NCI-H69 (cell line): Measurements from ENCODE around the gene MBNL3.

Experiments
- DNase-seq: peaks from one replicate; lab custom pipeline; 2025; lab: John Stamatoyannopoulos, UW

The MBNL3 gene

DNA sequence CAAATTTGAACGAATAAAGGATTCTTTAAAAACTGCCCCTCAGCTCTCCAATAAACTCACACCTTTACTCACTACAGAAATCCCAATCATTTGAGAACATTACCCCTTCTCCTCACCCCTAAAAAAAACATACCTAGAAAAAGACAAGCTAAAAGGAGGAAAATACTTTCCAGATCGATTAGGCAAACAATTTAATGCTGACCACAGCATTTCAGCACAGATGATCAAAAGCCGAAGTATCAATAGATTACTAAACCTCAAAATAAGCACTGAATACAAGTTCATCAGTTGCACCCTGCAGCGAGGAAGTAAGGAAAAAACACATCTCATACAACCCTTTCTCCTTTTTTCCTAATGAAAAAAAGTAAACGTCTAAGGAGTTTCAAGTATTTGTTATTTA, 65.5 kb downstream of the MBNL3 start:
- DNase-seq, result no peak

DNA sequence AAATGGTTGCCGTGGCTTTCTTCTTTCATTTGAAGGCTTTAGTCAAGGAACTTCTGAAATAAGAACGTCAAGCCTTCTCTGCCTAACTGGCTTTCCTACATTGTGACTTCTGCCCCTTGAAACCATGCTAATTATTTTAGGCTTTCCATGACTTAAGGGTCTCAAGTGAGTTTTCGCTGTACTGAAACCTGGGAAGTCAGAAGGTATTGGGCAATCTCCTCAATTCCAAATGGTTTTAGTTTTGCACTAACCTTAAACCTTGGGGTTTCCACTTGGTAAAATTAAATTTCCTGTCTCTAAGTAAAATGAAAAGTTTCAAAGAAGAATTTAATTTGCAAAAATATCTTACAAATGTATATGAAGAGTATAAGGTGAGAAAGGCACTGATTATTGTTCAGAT, 73.8 kb downstream of the MBNL3 start:
- DNase-seq, result no peak

DNA sequence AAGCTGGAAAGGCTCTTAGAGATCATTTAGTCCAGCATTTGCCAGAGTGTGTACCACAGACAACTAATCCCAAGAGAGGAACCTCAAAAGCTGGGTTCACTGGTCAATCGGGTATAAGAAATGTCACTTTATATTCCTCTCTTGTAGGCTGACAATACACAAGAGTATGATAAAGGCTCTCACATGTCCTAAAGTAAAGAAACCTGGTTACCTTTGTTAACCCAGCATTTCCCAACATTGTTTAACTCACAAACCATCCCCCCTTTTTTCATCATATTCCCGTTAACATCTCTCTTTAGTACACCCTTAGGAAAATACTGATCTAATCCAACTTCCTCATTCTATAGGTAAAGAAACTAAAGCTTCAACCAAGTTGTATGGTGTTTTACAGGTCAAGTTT, 74.4 kb downstream of the MBNL3 start:
- no peak for DNase-seq

DNA sequence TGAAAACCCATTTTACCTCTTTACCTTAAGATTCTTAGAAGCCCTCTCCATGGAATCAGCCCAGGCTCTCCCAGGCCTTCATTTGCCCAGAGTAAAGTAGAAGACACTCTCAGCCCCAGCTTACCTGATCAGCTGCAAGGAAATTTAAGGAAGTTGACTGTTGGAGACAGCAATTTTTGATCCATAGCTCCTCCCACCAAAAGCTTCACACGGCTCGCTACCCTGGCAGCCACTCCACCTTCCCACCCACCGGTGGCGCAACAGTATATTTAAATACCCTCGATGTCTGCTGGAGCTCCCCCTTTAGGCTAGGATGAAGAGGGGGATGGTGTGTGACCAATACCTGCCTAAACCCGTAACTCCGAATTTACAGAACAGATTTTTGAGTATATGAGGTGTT, 75.4 kb downstream of the MBNL3 start:
- no peak for DNase-seq

DNA sequence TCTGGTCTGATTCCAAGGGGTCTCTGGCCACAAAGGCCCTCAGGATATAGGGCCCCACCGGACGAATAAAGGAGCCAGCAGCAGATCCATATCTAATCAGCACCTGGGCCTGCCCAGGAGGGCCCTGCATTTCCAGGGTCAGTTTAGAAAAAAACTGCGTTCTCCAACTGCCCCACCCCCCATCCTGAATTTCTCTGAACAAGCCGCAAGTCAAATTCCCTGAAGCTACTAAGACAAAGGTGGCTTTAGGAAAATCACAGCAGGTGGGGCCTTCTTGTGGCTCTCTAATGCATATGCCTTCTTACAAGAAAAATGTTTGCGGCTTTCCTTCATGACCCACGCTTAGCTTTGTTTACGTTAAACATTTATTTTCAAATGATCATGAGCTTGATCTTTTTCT, 76.6 kb downstream of the MBNL3 start:
- DNase-seq, result no peak

DNA sequence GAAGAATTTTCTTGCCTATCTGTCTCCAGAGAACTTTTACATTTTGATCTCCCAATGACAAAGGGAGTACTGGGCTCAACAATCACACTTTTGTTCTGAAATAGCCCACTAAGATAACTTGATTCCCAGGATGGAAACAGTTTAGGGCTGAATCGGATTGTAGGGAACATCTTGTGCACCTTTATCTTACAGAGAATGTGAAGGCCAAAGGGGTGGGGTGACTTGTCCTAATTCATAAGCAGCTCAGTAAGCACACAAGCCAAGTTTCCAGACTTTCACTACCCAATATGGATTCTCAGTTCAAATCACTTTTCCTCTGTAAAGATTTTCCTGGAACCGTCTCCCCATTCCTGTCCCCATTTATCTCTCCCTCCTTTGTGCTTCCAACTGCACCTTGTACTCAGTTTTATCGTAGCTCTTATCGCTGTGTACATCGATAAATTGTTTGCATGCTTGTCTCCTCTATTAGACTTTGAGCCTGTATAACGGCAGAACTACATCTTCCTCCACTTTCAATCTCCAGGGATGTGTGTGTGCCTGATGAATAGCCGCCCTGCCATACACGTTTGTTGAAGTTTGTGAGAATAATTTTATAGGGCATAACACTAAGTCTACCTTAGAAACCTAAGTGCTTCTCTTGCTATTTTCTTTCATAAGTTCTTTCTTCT, 77.4 kb downstream of the MBNL3 start:
- no peak for DNase-seq

DNA sequence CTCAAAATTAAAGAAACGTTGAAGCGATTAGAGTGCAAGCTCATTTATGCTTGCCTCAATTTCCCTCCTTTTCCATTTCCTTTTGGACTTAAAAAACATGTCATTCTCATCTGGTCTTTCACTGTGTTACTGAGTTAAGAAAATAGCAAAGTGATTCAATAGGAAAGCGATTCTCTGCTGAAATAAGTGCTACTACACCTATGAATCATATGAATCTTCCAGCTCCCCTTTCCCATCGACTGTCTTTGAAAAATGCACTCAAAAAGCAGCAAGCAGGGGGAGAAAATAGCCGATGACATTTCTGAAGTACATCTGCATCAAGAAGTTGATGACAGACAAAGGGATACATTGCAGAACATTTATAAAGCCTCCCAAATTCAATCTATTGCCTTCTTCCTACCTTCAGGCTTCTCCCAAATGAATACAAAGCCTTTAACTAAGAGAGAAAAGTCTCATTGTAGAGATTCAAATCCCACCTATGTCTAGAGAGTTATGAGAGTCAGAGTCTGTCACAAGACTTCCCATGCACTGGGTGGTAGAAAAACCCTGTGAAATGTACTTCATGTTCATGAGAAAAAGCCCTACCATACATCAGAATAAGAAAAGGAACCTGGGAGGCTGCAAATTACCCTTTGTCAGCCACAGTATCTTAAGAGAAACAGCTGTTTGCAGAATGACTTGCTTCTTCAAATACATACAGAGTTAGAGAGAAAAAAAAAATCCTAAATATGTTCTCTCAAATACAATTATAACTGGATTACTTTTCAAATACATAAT, 78.9 kb downstream of the MBNL3 start:
- DNase-seq, result no peak

DNA sequence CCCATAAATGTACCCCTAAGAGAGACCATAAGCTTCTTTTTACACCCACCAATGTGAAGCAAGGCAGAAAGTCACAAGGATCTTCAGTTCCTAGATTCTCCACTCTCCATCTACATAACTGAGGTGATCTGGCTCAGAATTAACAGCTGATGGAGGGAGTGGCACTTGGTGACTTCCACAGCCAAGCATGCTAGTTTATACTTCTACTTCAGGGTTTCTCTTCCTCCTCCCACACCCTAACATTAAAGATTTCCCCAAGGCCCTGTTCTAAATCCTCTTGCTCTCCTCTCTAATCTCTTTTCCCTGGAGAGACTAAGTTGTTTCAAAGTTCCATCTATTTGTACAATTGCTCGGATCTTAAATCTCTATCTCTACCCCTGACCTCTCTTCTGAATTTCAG, 81.1 kb downstream of the MBNL3 start:
- DNase-seq, result no peak

DNA sequence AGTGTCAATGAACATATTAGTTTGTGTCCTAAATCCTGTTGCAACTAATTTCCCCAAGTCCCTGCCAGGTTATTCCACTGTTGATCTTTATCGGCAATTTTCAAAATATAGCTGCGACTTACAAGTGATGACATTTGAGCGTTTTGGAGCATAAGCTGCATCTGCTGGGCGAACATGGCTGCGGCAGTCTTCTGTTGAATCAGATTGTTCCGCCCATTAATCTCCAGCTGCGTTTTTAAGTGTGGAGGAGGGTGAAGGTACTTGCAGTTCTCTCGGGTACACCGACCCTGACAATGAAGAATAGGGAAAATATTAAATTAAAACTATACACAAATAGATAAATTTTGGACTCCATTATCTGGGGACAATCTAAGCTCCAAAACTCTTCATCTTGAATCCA, 82.7 kb downstream of the MBNL3 start:
- no peak for DNase-seq

DNA sequence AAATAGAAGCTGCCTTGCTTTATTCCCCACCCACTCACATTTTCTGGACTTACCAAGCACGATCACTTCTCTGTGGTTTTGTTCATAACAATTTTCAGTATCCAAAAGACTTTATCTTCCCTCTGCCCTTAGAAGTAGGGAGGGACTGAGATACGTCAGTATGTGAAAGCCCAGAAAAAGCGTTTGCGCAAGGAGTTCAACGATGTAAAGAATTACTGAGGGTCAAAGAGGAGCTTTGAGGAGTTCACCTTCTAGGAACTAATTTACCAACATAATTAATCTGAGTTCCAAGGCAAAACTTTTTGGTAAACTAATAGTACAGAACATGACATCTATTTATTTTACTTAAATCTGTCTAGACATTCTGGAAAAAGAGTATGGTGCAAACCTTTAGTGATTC, 84.6 kb downstream of the MBNL3 start:
- DNase-seq, result no peak

DNA sequence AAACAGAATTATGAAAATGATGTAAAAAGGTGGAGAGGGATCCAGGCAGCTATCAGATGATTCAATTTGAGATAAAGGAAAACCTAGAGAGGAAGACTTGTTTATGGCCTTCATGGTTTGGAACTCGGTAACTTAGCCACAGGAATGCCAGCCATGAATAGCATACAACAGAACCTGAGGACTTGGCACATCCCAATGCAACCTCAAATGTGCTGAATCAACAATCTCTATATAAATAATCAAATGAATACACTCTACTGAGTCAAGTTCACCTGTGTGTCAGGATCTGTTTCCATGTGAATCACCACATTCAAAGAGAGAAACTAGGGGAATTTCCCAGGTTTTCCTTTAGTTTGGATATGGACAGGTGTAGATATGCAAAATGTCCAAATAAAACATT, 86.9 kb downstream of the MBNL3 start:
- no peak for DNase-seq

DNA sequence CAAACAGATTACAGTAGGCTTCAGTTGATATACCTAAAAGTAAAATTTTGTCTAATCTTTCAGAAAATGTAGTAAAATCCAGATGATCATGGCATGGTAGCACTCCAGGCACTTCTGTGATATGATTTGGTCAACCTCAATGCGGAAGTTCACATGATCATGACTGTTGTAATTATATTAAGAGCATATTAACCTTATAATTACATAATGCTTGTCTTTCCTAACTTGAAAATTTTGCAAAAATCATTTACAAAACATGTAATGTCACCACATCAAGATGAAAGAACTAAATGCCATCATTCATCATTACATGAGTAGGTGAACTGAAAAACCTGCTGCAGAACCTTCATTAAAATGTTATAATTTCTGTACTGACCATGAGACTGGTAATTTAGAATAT, 88.1 kb downstream of the MBNL3 start:
- DNase-seq, result no peak

DNA sequence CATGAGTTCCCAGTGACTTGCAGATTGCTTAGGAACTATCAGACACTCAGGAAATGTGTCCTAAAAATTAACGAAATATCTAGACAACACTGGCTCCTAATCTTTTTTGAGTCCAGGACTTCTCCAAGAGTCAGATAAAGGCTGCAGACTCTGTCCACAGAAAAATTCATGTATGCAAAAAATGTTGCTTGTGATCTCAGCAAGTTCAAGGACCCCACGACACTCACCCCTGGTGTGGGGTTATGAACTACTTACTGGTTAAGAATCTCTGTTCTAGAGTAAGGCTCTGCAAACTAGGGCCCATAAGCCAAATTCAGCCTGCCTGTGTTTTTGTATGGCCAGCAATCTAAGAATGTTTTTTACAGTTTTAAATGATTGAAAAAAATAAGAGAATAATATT, 93.2 kb downstream of the MBNL3 start:
- no peak for DNase-seq

DNA sequence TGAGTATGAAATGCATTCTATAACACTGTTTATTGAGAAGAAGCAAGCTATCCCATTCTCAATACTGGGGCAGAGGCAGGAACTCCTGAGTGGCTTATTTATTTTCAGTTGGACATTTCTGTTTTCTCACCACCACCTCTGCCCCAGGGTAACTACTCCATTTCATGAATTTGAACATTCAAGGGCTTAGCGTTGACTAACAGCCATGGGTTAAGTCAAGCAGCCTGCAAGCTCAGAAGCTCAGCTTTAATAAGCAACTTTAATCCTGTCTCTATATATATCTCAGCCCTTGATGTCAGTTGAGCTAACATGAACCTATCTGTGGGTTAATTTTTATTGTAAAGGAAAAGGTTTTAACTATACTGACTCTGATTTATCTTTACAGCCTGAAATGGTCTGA, 93.8 kb downstream of the MBNL3 start:
- no peak for DNase-seq

DNA sequence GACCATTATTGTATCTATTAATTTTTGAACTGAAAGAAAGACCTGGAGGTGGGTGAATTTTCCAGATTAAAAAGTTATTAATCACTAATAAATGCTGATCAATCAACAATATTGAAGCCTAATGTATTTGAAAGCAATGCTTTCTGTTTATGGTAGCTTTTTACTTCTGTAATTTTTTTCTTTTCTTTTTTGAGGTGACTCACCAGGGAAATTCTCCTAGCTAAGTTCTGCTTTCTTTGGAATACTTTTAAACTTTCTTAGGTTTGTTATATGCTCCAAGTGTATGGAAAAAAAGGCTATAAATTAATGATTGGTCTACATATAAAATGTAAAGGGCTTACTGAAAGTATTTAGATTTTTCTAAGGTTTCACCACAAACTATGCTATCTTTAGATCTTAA, 94.2 kb downstream of the MBNL3 start:
- no peak for DNase-seq

DNA sequence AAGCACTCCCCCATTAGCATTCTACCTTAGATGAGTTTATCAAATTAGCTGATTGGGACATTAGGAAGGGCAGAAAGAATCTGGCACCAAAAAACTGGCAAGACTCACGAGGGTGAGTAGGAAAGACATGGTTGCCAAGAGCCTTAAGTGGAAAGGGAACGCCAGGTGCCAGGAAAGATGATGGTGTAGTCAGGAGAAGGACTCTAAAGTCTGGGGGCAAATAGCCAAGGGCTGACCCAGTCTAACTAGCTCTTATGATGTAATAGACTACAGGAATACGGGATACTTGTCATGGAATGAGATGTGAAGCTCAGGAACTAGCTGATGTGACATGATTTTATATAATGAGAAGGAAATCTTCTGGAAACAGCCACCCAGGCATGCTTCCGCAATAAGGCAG, 94.8 kb downstream of the MBNL3 start:
- no peak for DNase-seq

DNA sequence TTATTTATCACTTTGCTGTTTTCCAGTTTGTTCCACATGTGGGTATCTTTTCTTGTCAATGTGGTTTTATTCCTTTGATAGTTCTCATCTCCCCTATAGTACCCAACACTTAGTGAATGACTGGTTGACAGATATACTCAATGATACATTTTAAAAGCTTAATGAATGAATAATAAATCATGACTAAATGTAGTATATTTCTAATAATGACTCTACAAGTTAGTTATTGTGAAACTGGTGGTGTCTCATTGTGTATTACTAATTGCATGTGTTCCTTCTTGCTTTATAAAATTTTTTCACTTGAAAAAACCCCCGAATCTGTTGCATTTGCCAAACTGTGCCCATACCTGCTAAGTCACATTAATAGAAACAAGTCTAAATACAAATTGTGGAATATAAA, 95.4 kb downstream of the MBNL3 start:
- no peak for DNase-seq

DNA sequence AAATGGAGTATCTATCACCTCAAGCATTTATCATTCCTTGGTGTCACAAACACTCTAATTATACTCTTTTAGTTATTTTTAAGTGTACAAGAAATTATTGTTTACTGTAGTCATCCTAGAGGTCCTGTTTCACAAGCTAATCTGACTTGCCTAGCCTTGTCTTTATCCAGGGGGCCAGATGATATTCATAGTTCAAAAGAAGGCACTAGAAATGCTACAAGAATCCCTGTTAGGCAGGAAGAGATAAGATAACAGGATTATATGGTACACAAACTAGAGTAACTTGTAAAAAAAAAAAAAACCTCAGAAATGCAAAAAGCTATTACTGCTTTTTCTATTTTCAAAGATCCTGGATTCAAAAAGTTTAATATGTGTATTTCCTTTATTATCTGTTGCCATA, 95.8 kb downstream of the MBNL3 start:
- DNase-seq, result no peak

DNA sequence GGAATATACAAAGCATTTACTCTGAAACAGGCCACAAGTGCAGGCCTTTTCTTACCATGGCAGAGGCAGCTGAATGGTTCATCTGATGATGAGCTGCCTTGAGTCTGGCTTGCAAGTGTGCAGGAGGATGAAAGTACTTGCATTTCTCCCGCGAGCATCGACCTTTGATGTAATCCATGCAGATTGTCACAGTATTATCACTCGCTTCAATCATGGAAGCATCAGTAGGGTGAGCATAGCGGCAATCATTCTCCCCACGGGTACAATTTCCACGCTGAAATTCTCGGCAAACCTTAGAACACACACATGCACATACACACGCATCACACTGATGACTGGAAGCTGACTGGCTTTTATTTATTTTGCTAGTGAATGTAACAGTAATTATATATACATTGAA, 98.0 kb downstream of the MBNL3 start:
- no peak for DNase-seq

DNA sequence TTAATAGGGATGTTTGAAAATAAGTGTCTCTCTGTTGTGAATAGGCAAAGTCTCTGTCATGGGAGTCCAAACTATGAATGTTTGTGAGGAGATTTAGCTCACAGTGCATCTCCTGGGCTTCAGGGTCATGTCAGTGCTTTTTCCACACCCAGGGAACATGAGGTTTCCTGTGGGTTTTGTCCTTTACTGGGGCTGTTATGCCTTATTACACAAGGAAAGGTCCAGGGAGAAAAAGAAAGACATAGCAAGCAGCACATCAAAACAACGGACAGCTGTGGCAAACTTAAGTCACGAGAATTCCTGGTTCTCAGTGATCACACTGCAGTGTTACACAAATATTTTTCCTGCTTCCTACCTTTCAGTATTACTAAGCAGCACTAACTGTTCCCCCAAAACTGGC, 99.4 kb downstream of the MBNL3 start:
- no peak for DNase-seq

DNA sequence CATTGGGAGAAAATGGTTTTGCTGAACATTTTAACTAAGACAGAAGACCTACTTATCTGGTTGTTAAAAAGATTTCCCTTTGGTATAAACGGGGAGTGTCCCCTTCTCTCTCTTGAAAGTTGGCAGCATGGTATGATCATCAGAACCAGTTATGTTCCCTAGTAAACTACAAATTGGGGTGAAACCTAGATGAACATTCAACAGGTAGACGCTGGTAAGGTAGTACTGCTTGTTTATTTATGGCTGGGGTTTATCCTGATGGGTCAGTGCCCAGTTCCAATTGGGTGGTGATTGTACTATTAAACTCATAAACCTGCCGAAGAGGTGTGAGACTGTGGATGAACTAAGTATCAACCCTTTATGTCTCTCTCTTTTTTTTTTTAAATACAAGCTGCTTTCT, 100.5 kb downstream of the MBNL3 start:
- DNase-seq, result no peak

DNA sequence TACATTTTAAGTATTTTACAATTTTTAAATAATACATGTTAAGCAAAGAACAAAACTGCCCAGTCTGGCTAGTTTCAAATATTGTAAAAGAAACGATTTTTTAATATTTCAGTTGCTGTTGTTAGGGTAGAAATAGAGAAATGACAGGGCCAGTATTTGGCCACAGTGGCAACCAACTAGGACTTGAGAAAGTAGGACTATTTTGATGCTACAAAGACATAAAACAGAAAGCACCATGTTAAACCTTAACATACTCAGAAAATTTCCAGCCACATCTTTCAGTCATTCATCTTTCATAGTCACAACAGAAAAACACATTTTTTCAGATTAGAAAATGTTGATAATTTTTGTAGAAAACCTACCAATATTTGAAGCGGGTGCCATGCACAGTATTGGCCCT, 104.5 kb downstream of the MBNL3 start:
- DNase-seq, result no peak

DNA sequence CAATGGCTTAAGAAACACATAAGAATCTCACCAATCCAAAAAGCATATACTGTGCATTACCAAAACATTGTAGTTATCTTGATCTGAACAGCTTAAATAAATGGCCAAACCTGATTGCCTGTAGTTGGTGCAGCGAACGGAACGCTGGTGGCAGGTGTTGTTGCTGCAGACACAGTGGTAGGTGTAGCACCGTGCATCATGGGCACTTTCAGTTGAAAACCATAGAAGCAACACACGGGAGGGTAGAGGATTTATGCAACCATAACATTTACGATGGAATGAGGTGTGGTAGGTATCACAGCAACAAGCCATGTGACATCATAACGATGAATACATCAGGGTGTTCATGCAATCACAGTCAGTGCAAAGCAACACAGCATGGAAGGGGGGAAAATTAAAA, 106.8 kb downstream of the MBNL3 start:
- no peak for DNase-seq

DNA sequence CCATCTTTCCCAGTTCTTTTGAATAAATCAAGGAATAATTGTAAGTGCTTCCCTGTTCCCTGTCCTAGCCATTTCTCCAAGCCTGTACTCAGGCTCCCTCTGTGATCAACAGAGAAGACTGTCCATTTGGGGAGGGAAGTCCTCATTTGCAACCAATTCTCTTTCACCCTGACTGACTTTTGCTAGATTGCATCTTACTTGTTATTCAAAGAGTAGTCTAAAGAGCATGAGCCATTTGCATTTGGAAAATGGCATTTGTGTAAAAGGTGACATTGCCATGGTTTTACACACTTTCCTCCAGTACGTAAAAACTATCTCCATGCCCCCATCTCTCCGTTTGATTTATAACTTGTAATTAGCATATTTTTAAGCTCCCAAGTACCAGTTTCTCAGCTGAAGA, 110.6 kb downstream of the MBNL3 start:
- no peak for DNase-seq
